NK-92 (cell line): Measurements from ENCODE around the gene SRGAP3.
"Not testable (repeated sequence)": the region's sequence is repeated elsewhere in the genome, so short reads cannot be mapped to it uniquely, and the experiment has no call there.

Experiments used
- DNase-seq: peaks from one replicate; lab custom pipeline; 2025; ENCODE audit not compliant: unreplicated experiment; lab: John Stamatoyannopoulos, UW

The SRGAP3 gene

GRCh38 chr3:9098716-9099675, 150.4 kb downstream of the SRGAP3 start:
- DNase-seq: no peak

GRCh38 chr3:9097495-9097894, 152.0 kb downstream of the SRGAP3 start:
- DNase-seq: no peak

- no peak for DNase-seq
Measured at GRCh38 chr3:9091486-9092235, 157.8 kb downstream of the SRGAP3 start.

GRCh38 chr3:9088441-9089353, 160.7 kb downstream of the SRGAP3 start:
- DNase-seq: no peak

GRCh38 chr3:9087831-9088413, 161.5 kb downstream of the SRGAP3 start:
- no peak for DNase-seq

- not testable (repeated sequence) for DNase-seq
Measured at GRCh38 chr3:9085428-9085827, 164.0 kb downstream of the SRGAP3 start.

GRCh38 chr3:9081184-9081818, 168.1 kb downstream of the SRGAP3 start:
- DNase-seq: no peak

GRCh38 chr3:9080163-9080562, 169.3 kb downstream of the SRGAP3 start:
- no peak for DNase-seq

GRCh38 chr3:9079676-9080075, 169.8 kb downstream of the SRGAP3 start:
- DNase-seq: no peak

GRCh38 chr3:9078561-9079240, 170.7 kb downstream of the SRGAP3 start:
- DNase-seq: no peak

- DNase-seq: no peak
Measured at GRCh38 chr3:9077029-9077428, 172.4 kb downstream of the SRGAP3 start.

GRCh38 chr3:9075762-9076161, 173.7 kb downstream of the SRGAP3 start:
- DNase-seq: no peak

- no peak for DNase-seq
Measured at GRCh38 chr3:9074079-9074478, 175.4 kb downstream of the SRGAP3 start.

- no peak for DNase-seq
Measured at GRCh38 chr3:9072667-9073009, 176.8 kb downstream of the SRGAP3 start.

- DNase-seq: no peak
Measured at GRCh38 chr3:9071936-9072666, 177.3 kb downstream of the SRGAP3 start.

GRCh38 chr3:9070961-9071360, 178.5 kb downstream of the SRGAP3 start:
- no peak for DNase-seq

GRCh38 chr3:9069971-9070370, 179.5 kb downstream of the SRGAP3 start:
- no peak for DNase-seq

GRCh38 chr3:9068051-9068450, 181.4 kb downstream of the SRGAP3 start:
- DNase-seq: no peak

GRCh38 chr3:9067352-9067975, 182.0 kb downstream of the SRGAP3 start:
- DNase-seq: no peak
